ENCODE data around the gene ALS2CL. TPM values are rescaled to one million over a fixed set of nuclear protein-coding genes. Genes with fewer than 3 reads are reported as not detected.

ALS2CL gene
- total and polyA plus RNA-seq, 10 of the 15 experiments (the other 5 are each of a cell fraction or from before 2014, with no cell fraction given) = 0.01 to 0.05 TPM; not detected in 8

DNA sequence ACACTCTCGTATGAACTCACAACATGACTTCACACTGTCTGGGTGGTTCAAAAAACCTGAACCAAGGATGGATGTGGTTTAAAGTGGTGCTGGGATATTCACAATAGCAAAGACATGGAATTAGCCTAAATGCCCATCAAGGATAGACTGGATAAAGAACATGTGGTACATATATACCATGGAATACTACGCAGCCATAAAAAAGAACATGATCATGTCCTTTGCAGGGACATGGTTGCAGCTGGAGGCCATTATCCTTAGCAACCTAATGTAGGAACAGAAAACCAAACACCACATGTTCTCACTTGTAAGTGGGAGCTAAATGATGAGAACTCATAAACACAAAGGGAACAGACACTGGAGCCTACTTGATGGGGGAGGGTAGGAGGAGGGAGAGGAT is 27.5 kb upstream of the ALS2CL start:
- DNase-seq (ENCODE audit: low read depth, low spot score) = no peak
- Histone ChIP-seq H3K27me3 (replicated peaks in 1 of 2; ENCODE audit: control insufficient read depth in 2 of 2, insufficient read depth in 2 of 2, low read length in 1 of 2) (no peaks in the 10 kb centered on the region), H4K20me1 (ENCODE audit: control insufficient read depth, insufficient read depth) (no peaks in the 10 kb centered on the region), H3K9ac (ENCODE audit: control insufficient read depth, insufficient read depth, low read length) (no peak overlapping the region), H3K4me2 (ENCODE audit: control insufficient read depth, insufficient read depth) (no peak overlapping the region), H3K79me2 (ENCODE audit: control insufficient read depth, insufficient read depth, low read length) (no peaks in the 10 kb centered on the region), H3K4me3 (no peak overlapping the region), H3K27ac (ENCODE audit: control insufficient read depth, insufficient read depth) (no peak overlapping the region), H3K36me3 (ENCODE audit: control insufficient read depth in 2 of 2, insufficient read depth in 2 of 2, low read length in 1 of 2) (no peaks in the 10 kb centered on the region), H2AFZ (ENCODE audit: control insufficient read depth, low read depth, low read length) (no peak overlapping the region), H3K9me3 (replicated peaks; ENCODE audit: control insufficient read depth, insufficient read depth, low read length) (no peaks in the 10 kb centered on the region), H3K4me1 (ENCODE audit: control insufficient read depth, insufficient read depth, low read length) (peaks cover 1% of the 10 kb centered on the region; the same call in 1 of the 2 replicates)
- RAD21 ChIA-PET (ENCODE audit: unreplicated experiment) = no interaction called here
- FAIRE-seq = no peak
- no TSS peak for BruUV-seq (replicated peaks)
- POLR2A ChIA-PET = no interaction called here
- in situ Hi-C loops (cut with MboI) = no loop called here
- CTCF ChIA-PET = no interaction called here
- SMC1A ChIA-PET (ENCODE audit: uncharacterized antibody, unreplicated experiment) = no interaction called here
- ATAC-seq = no peak
- intact Hi-C loops (cut with micrococcal nuclease; ENCODE audit: unreplicated experiment) = no loop called here
- 68% methylated on average over 2 of the region's 2 CpGs for WGBS (ENCODE audit: insufficient coverage, insufficient replicate concordance, low lambda C conversion rate, missing lambda C conversion rate)
- TF ChIP-seq, protein P1, sequence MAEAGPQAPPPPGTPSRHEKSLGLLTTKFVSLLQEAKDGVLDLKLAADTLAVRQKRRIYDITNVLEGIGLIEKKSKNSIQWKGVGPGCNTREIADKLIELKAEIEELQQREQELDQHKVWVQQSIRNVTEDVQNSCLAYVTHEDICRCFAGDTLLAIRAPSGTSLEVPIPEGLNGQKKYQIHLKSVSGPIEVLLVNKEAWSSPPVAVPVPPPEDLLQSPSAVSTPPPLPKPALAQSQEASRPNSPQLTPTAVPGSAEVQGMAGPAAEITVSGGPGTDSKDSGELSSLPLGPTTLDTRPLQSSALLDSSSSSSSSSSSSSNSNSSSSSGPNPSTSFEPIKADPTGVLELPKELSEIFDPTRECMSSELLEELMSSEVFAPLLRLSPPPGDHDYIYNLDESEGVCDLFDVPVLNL (IDR thresholded peaks at IDR 0.05; ENCODE audit: low read depth, low read length) = no peak
- no peak for TF ChIP-seq TCF7 (IDR thresholded peaks at IDR 0.05; ENCODE audit: borderline replicate concordance)
- no peak for TF ChIP-seq KAT2A (conservative IDR thresholded peaks at IDR 0.05; ENCODE audit: control insufficient read depth, low read depth, low read length)
- TF ChIP-seq, protein P2, sequence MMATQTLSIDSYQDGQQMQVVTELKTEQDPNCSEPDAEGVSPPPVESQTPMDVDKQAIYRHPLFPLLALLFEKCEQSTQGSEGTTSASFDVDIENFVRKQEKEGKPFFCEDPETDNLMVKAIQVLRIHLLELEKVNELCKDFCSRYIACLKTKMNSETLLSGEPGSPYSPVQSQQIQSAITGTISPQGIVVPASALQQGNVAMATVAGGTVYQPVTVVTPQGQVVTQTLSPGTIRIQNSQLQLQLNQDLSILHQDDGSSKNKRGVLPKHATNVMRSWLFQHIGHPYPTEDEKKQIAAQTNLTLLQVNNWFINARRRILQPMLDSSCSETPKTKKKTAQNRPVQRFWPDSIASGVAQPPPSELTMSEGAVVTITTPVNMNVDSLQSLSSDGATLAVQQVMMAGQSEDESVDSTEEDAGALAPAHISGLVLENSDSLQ (IDR thresholded peaks at IDR 0.05) = no peak
- TF ChIP-seq BHLHE40 (IDR thresholded peaks at IDR 0.05; ENCODE audit: borderline replicate concordance in 1 of 2, low read depth in 2 of 2, low read length in 1 of 2) = no peak
- TF ChIP-seq, protein P3, sequence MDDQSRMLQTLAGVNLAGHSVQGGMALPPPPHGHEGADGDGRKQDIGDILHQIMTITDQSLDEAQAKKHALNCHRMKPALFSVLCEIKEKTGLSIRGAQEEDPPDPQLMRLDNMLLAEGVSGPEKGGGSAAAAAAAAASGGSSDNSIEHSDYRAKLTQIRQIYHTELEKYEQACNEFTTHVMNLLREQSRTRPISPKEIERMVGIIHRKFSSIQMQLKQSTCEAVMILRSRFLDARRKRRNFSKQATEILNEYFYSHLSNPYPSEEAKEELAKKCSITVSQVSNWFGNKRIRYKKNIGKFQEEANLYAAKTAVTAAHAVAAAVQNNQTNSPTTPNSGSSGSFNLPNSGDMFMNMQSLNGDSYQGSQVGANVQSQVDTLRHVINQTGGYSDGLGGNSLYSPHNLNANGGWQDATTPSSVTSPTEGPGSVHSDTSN (IDR thresholded peaks at IDR 0.05; ENCODE audit: insufficient replicate concordance, low read depth, low read length) = no peak
- no peak for TF ChIP-seq CBFB (IDR thresholded peaks at IDR 0.05; ENCODE audit: low read depth)
- no peak for TF ChIP-seq MXI1 (IDR thresholded peaks at IDR 0.05; ENCODE audit: low read depth, low read length)
- TF ChIP-seq, protein P4, sequence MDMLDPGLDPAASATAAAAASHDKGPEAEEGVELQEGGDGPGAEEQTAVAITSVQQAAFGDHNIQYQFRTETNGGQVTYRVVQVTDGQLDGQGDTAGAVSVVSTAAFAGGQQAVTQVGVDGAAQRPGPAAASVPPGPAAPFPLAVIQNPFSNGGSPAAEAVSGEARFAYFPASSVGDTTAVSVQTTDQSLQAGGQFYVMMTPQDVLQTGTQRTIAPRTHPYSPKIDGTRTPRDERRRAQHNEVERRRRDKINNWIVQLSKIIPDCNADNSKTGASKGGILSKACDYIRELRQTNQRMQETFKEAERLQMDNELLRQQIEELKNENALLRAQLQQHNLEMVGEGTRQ (IDR thresholded peaks at IDR 0.05; ENCODE audit: borderline replicate concordance, low read depth, low read length) = no peak
- TF ChIP-seq EGR1 (IDR thresholded peaks at IDR 0.05; ENCODE audit: borderline replicate concordance in 1 of 2, low read depth in 2 of 2, low read length in 2 of 2) = no peak
- TF ChIP-seq, protein P5, sequence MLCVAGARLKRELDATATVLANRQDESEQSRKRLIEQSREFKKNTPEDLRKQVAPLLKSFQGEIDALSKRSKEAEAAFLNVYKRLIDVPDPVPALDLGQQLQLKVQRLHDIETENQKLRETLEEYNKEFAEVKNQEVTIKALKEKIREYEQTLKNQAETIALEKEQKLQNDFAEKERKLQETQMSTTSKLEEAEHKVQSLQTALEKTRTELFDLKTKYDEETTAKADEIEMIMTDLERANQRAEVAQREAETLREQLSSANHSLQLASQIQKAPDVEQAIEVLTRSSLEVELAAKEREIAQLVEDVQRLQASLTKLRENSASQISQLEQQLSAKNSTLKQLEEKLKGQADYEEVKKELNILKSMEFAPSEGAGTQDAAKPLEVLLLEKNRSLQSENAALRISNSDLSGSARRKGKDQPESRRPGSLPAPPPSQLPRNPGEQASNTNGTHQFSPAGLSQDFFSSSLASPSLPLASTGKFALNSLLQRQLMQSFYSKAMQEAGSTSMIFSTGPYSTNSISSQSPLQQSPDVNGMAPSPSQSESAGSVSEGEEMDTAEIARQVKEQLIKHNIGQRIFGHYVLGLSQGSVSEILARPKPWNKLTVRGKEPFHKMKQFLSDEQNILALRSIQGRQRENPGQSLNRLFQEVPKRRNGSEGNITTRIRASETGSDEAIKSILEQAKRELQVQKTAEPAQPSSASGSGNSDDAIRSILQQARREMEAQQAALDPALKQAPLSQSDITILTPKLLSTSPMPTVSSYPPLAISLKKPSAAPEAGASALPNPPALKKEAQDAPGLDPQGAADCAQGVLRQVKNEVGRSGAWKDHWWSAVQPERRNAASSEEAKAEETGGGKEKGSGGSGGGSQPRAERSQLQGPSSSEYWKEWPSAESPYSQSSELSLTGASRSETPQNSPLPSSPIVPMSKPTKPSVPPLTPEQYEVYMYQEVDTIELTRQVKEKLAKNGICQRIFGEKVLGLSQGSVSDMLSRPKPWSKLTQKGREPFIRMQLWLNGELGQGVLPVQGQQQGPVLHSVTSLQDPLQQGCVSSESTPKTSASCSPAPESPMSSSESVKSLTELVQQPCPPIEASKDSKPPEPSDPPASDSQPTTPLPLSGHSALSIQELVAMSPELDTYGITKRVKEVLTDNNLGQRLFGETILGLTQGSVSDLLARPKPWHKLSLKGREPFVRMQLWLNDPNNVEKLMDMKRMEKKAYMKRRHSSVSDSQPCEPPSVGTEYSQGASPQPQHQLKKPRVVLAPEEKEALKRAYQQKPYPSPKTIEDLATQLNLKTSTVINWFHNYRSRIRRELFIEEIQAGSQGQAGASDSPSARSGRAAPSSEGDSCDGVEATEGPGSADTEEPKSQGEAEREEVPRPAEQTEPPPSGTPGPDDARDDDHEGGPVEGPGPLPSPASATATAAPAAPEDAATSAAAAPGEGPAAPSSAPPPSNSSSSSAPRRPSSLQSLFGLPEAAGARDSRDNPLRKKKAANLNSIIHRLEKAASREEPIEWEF (IDR thresholded peaks at IDR 0.05; ENCODE audit: insufficient replicate concordance, low read depth, low read length) = no peak
- no peak for TF ChIP-seq LARP7 (IDR thresholded peaks at IDR 0.05)
